ENCODE measurements around the gene MAPT. TPM values are rescaled to one million over a fixed set of nuclear protein-coding genes. Genes with fewer than 3 reads are reported as not detected.

MAPT gene
- polyA plus RNA-seq, 1 experiment: 0.16 TPM

DNA sequence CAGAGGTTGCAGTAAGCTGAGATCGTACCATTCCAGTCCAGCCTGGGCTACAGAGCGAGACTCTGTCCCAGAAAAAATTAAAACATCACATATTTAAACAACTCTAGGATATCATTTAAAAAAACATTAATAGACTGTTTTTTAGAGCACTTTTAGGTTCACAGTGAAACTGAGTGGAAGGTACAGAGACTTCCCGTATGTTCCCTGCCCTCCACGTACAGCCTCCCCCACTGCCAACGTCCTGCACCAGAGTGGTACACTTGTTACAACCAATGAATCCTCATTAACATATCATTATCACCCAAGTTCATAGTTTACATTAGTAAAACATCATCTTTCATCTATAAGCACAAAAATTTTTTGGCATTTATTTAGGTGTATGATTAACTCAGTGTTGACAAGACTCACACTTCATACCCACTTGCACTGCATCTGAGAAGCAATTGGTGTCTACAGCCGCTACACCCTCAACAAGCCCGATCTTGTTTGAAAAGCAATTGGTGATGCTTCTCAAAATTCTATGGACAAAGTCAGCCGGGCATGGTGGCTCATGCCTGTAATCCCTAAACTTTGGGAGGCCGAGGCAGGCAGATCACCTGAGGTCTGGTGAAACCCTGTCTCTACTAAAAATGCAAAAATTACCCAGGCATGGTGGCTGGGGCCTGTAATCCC, 64.8 kb downstream of the MAPT start:
- no peak overlapping the region for H3K4me3 ChIP-seq (ENCODE audit: low read depth, low read length)
- H3K27me3 ChIP-seq (ENCODE audit: control insufficient read depth, insufficient read depth, low read length): peaks cover 5% of the 10 kb centered on the region; the same call in 1 of the 2 replicates
- no peak for DNase-seq (ENCODE audit: low read depth)
- no peak for TF ChIP-seq CTCF (IDR thresholded peaks at IDR 0.05; ENCODE audit: insufficient read depth, low read depth, low read length)
- CTCF ChIA-PET: no interaction called here
- no peaks in the 10 kb centered on the region for H3K36me3 ChIP-seq (ENCODE audit: control insufficient read depth, insufficient read depth, low read length)
- POLR2A ChIA-PET: no interaction called here

DNA sequence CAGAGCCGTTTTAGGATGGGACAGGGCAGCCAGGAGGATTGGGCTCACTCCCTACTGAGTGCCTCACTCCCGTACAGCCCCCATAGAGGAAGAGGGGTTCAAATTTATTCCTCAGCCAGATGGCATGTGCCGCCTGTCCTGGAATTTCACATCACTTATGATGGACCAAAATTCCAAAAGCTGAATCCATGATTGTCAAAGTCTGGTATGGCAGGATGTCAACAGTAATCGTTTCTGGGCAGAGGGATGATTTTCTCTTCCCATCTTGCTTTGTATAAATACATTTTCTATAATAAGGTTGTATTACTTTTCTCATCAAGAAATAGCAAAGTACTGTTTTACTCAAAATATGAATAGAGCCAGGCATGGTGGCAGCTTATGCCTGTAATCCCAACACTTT, 66.0 kb downstream of the MAPT start:
- no peak for DNase-seq (ENCODE audit: low read depth)
- peaks cover 5% of the 10 kb centered on the region; the same call in 1 of the 2 replicates for H3K27me3 ChIP-seq (ENCODE audit: control insufficient read depth, insufficient read depth, low read length)
- no peaks in the 10 kb centered on the region for H3K36me3 ChIP-seq (ENCODE audit: control insufficient read depth, insufficient read depth, low read length)
- TF ChIP-seq CTCF (IDR thresholded peaks at IDR 0.05; ENCODE audit: insufficient read depth, low read depth, low read length): no peak
- CTCF ChIA-PET: no interaction called here
- no peak overlapping the region for H3K4me3 ChIP-seq (ENCODE audit: low read depth, low read length)
- POLR2A ChIA-PET: no interaction called here

GRCh38 chr17:45961206-45961605, 66.9 kb downstream of the MAPT start:
- no peaks in the 10 kb centered on the region for H3K36me3 ChIP-seq (ENCODE audit: control insufficient read depth, insufficient read depth, low read length)
- DNase-seq (ENCODE audit: low read depth): no peak
- peaks cover 7% of the 10 kb centered on the region for H3K27me3 ChIP-seq (ENCODE audit: control insufficient read depth, insufficient read depth, low read length)
- TF ChIP-seq CTCF (IDR thresholded peaks at IDR 0.05; ENCODE audit: insufficient read depth, low read depth, low read length): no peak
- no peak overlapping the region for H3K4me3 ChIP-seq (ENCODE audit: low read depth, low read length)
- CTCF ChIA-PET: interaction anchor here (1.0 kb wide), 1 partner anchor 12 kb away, joined by 3 read pairs; no protein-coding TSS in a partner anchor
- POLR2A ChIA-PET: no interaction called here

- Histone ChIP-seq H3K36me3 (ENCODE audit: control insufficient read depth, insufficient read depth, low read length) (no peaks in the 10 kb centered on the region), H3K4me3 (ENCODE audit: low read depth, low read length) (no peak overlapping the region), H3K27me3 (ENCODE audit: control insufficient read depth, insufficient read depth, low read length) (peaks cover 9% of the 10 kb centered on the region)
- no peak for DNase-seq (ENCODE audit: low read depth)
- POLR2A ChIA-PET: no interaction called here
- CTCF ChIA-PET: no interaction called here
- TF ChIP-seq CTCF (IDR thresholded peaks at IDR 0.05; ENCODE audit: insufficient read depth, low read depth, low read length): no peak
Measured at GRCh38 chr17:45962221-45962972, 68.0 kb downstream of the MAPT start.

- ChIA-PET CTCF (no interaction called here), POLR2A (no interaction called here)
- Histone ChIP-seq H3K36me3 (ENCODE audit: control insufficient read depth, insufficient read depth, low read length) (no peaks in the 10 kb centered on the region), H3K27me3 (ENCODE audit: control insufficient read depth, insufficient read depth, low read length) (peaks cover 9% of the 10 kb centered on the region), H3K4me3 (ENCODE audit: low read depth, low read length) (no peak overlapping the region)
- no peak for DNase-seq (ENCODE audit: low read depth)
- TF ChIP-seq CTCF (IDR thresholded peaks at IDR 0.05; ENCODE audit: insufficient read depth, low read depth, low read length): no peak
Measured at GRCh38 chr17:45963283-45963682, 68.9 kb downstream of the MAPT start.
